ENCODE measurements around the gene SNAP47. TPM values are rescaled to one million over a fixed set of nuclear protein-coding genes. Genes with fewer than 3 reads are reported as not detected.

Gene SNAP47
- total RNA-seq, 4 donors from 2014 or later, result 25.7 to 71.0 (median 38.4) TPM

GRCh38 chr1:227794817-227795192 is 59.6 kb downstream of the SNAP47 start:
- H3K36me3 ChIP-seq, result no peaks in the 10 kb centered on the region
- H3K27me3 ChIP-seq, result no peaks in the 10 kb centered on the region
- peak overlapping the region in 1 of 4 donors; percentile 38 for H3K27ac ChIP-seq
- H3K4me3 ChIP-seq, result no peak overlapping the region
- H3K9me3 ChIP-seq, result no peaks in the 10 kb centered on the region
- no peak for TF ChIP-seq POLR2A (IDR thresholded peaks at IDR 0.05)
- TF ChIP-seq CTCF (IDR thresholded peaks at IDR 0.05), result no peak
- DNase-seq, result no peak
- H3K4me1 ChIP-seq, result peaks cover 0 to 6% (median 0%) of the 10 kb centered on the region in 4 donors

GRCh38 chr1:227795732-227796131 is 60.5 kb downstream of the SNAP47 start:
- H3K4me3 ChIP-seq, result no peak overlapping the region
- H3K27ac ChIP-seq, result no peak overlapping the region
- H3K4me1 ChIP-seq, result peaks cover 0 to 6% (median 0%) of the 10 kb centered on the region in 4 donors
- H3K27me3 ChIP-seq, result no peaks in the 10 kb centered on the region
- no peaks in the 10 kb centered on the region for H3K36me3 ChIP-seq
- TF ChIP-seq CTCF (IDR thresholded peaks at IDR 0.05) (no peak), POLR2A (IDR thresholded peaks at IDR 0.05) (no peak)
- DNase-seq, result no peak
- H3K9me3 ChIP-seq, result no peaks in the 10 kb centered on the region

DNA sequence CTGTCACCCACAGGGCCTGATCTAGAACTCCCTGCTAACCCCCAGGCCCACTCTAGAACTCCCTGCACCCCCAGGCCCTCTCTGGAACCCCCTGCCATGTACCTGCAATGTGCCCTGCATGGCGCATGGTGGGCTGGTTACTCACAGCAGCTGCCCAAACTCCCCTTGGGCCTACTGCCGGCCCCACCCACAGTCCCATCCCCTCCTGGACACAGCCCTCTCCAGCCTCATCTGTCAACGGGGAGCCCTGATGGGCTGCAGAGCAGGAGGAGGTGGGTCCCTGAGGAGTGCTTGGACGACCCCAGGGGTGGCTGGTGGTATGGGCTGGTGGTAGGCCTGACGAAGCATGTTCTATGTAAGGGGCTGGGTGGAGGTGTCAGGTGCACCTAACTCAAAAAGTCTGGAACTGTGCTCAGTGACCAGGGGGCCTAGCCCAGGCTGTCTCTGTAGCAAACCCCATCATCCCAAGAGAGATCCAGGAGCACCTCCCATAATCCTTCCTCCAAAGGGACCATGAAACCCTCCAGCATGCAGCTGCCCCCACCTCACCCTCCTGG is 61.2 kb downstream of the SNAP47 start:
- Histone ChIP-seq H3K27me3 (no peaks in the 10 kb centered on the region), H3K4me1 (peaks cover 0 to 6% (median 0%) of the 10 kb centered on the region in 4 donors), H3K36me3 (no peaks in the 10 kb centered on the region), H3K4me3 (no peak overlapping the region), H3K27ac (no peak overlapping the region), H3K9me3 (no peaks in the 10 kb centered on the region)
- TF ChIP-seq CTCF (IDR thresholded peaks at IDR 0.05), result no peak
- DNase-seq, result no peak

- Histone ChIP-seq H3K4me1 (peaks cover 0 to 6% (median 0%) of the 10 kb centered on the region in 4 donors), H3K4me3 (no peak overlapping the region), H3K27me3 (no peaks in the 10 kb centered on the region), H3K27ac (no peak overlapping the region), H3K36me3 (no peaks in the 10 kb centered on the region), H3K9me3 (no peaks in the 10 kb centered on the region)
- no peak for TF ChIP-seq CTCF (IDR thresholded peaks at IDR 0.05)
- TF ChIP-seq POLR2A (IDR thresholded peaks at IDR 0.05), result no peak
- DNase-seq, result no peak
These were observed 61.9 kb downstream of the SNAP47 start for GRCh38 chr1:227797144-227797543.

DNA sequence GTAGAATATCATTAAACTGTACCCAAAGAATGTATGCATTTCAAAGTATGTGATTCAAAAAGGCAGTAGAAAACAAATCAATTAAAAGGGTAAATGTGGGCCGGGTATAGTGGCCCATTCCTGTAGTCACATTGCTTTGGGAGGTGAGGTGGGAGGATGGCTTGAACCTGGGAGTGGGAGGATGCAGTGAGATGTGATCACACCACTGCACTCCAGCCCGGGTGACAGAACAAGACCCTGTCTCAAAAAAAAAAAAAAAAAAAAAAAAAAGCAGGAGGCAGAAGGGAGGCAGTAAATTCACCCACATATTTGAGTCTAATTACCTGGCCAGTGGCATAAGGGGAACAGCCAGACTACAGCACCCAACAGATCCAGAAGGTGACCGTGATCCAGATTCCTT is 62.4 kb downstream of the SNAP47 start:
- Histone ChIP-seq H3K4me3 (no peak overlapping the region), H3K4me1 (peaks cover 0 to 6% (median 0%) of the 10 kb centered on the region in 4 donors), H3K27ac (no peak overlapping the region), H3K27me3 (no peaks in the 10 kb centered on the region), H3K36me3 (no peaks in the 10 kb centered on the region), H3K9me3 (no peaks in the 10 kb centered on the region)
- no peak for DNase-seq
- TF ChIP-seq CTCF (IDR thresholded peaks at IDR 0.05), result no peak
- no peak for TF ChIP-seq POLR2A (IDR thresholded peaks at IDR 0.05)
